ENCODE data around the gene DNASE1L2. TPM values are rescaled to one million over a fixed set of nuclear protein-coding genes. Genes with fewer than 3 reads are reported as not detected.
A peak's percentile ranks its signal among the peaks of the same experiment; 100 is the strongest.
"Not testable (repeated sequence)": the region's sequence is repeated elsewhere in the genome, so short reads cannot be mapped to it uniquely, and the experiment has no call there.

DNASE1L2 gene
- total and polyA plus RNA-seq, 2 experiments from 2014 or later: 0.23 to 0.80 TPM

DNA sequence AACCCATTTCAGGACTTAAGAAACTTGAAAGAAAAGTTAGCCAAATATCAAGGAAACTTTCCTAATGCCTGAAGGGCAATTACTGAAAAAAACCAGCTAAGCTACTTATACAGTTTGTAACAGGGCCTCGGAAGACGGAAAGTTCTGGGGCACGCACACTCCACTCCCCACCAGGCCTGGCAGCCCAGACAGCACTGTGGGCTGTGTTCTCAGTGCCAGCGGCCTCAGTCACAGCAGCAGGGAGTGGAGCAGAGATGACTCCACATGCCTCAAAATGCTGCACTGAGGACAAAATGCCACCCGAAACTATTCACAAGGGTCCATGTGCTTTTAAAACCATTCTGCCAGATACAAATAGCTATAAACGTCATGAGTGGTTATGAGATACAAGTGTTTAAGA, 21.5 kb downstream of the DNASE1L2 start:
- no peak for TF ChIP-seq EZH2 (IDR thresholded peaks at IDR 0.05; ENCODE audit: borderline replicate concordance)
- TF ChIP-seq, protein P1, sequence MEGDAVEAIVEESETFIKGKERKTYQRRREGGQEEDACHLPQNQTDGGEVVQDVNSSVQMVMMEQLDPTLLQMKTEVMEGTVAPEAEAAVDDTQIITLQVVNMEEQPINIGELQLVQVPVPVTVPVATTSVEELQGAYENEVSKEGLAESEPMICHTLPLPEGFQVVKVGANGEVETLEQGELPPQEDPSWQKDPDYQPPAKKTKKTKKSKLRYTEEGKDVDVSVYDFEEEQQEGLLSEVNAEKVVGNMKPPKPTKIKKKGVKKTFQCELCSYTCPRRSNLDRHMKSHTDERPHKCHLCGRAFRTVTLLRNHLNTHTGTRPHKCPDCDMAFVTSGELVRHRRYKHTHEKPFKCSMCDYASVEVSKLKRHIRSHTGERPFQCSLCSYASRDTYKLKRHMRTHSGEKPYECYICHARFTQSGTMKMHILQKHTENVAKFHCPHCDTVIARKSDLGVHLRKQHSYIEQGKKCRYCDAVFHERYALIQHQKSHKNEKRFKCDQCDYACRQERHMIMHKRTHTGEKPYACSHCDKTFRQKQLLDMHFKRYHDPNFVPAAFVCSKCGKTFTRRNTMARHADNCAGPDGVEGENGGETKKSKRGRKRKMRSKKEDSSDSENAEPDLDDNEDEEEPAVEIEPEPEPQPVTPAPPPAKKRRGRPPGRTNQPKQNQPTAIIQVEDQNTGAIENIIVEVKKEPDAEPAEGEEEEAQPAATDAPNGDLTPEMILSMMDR (IDR thresholded peaks at IDR 0.05; ENCODE audit: poor library complexity): no peak
- TF ChIP-seq EZH2phosphoT487 (IDR thresholded peaks at IDR 0.05; ENCODE audit: low read depth, severe bottlenecking, unreplicated experiment): no peak
- Histone ChIP-seq H3K9me2 (replicated peaks; ENCODE audit: insufficient read depth) (no peaks in the 10 kb centered on the region), H3K36me3 (replicated peaks; ENCODE audit: insufficient read depth, low read depth) (no peaks in the 10 kb centered on the region), H3K4me3 (no peak overlapping the region), H3K4me1 (ENCODE audit: insufficient read depth) (no peaks in the 10 kb centered on the region), H3K27ac (no peak overlapping the region), H3K27me3 (no peaks in the 10 kb centered on the region), H2AFZ (no peak overlapping the region), H3K79me2 (peaks cover 45% of the 10 kb centered on the region), H3K4me2 (no peak overlapping the region), H3K9me3 (ENCODE audit: low read depth) (no peaks in the 10 kb centered on the region), H4K20me1 (ENCODE audit: insufficient read depth, poor library complexity, severe bottlenecking) (peaks cover 19% of the 10 kb centered on the region)
- WGBS (ENCODE audit: low lambda C conversion rate, missing lambda C conversion rate): 94% methylated on average over 6 of the region's 6 CpGs
- no peak for DNase-seq (ENCODE audit: low spot score)

DNA sequence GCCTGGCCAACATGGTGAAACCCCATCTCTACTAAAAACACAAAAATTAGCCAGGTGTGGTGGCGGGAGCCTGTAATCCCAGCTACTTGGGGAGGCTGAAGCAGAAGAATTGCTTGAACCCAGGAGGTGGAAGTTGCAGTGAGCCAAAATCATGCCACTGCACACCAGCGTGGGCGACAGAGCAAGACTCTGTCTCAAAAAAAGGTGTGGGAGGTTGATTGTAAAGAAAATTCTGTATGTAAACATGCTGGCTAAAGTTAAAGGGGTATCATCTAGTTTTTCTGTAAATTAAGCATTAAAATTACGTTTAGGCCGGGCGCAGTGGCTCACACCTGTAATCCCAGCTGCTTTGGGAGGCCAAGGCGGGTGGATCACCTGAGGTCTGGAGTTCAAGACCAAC, 22.3 kb downstream of the DNASE1L2 start:
- Histone ChIP-seq H4K20me1 (ENCODE audit: insufficient read depth, poor library complexity, severe bottlenecking) (peaks cover 27% of the 10 kb centered on the region), H3K79me2 (peaks cover 53% of the 10 kb centered on the region)
- H3K4me2 ChIP-seq; H3K27me3 ChIP-seq; H3K4me1 ChIP-seq (ENCODE audit: insufficient read depth); H3K36me3 ChIP-seq (replicated peaks; ENCODE audit: insufficient read depth, low read depth); H3K4me3 ChIP-seq; H3K9me3 ChIP-seq (ENCODE audit: low read depth); H3K9me2 ChIP-seq (replicated peaks; ENCODE audit: insufficient read depth); H3K27ac ChIP-seq; H2AFZ ChIP-seq; DNase-seq (ENCODE audit: low spot score): not testable (repeated sequence)
- 96% methylated on average over 7 of the region's 7 CpGs for whole genome bisulfite sequencing (ENCODE audit: low lambda C conversion rate, missing lambda C conversion rate)

DNA sequence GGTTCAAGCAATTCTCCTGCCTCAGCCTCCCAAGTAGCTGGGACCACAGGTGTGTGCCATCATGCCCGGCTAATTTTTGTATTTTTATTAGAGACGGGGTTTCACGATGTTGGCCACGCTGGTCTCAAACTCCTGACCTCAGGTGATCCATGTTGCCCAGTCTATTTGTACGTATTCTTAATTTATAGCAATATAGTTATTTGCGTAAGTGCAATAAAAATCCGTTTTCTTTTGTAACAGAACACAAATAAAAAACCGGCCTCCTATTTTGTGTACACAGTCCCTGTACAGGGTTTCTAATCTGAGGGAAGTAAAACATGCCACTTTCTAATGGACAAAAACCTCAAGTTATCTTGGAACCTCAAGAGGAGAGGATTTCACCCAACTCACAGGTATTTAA, 24.0 kb downstream of the DNASE1L2 start:
- 95% methylated on average over 8 of the region's 8 CpGs for WGBS (ENCODE audit: low lambda C conversion rate, missing lambda C conversion rate)
- Histone ChIP-seq H3K9me3 (ENCODE audit: low read depth) (no peaks in the 10 kb centered on the region), H3K36me3 (replicated peaks; ENCODE audit: insufficient read depth, low read depth) (no peaks in the 10 kb centered on the region), H3K9me2 (replicated peaks; ENCODE audit: insufficient read depth) (no peaks in the 10 kb centered on the region), H3K79me2 (peaks cover 67% of the 10 kb centered on the region), H3K27ac (no peak overlapping the region), H3K27me3 (no peaks in the 10 kb centered on the region), H4K20me1 (ENCODE audit: insufficient read depth, poor library complexity, severe bottlenecking) (peaks cover 44% of the 10 kb centered on the region), H3K4me1 (ENCODE audit: insufficient read depth) (no peaks in the 10 kb centered on the region), H3K4me3 (no peak overlapping the region), H2AFZ (no peak overlapping the region), H3K4me2 (no peak overlapping the region)
- no peak for DNase-seq (ENCODE audit: low spot score)
- no peak for TF ChIP-seq EZH2phosphoT487 (IDR thresholded peaks at IDR 0.05; ENCODE audit: low read depth, severe bottlenecking, unreplicated experiment)
- no peak for TF ChIP-seq EZH2 (IDR thresholded peaks at IDR 0.05; ENCODE audit: borderline replicate concordance)
- TF ChIP-seq, protein P1 (IDR thresholded peaks at IDR 0.05; ENCODE audit: poor library complexity): no peak

DNA sequence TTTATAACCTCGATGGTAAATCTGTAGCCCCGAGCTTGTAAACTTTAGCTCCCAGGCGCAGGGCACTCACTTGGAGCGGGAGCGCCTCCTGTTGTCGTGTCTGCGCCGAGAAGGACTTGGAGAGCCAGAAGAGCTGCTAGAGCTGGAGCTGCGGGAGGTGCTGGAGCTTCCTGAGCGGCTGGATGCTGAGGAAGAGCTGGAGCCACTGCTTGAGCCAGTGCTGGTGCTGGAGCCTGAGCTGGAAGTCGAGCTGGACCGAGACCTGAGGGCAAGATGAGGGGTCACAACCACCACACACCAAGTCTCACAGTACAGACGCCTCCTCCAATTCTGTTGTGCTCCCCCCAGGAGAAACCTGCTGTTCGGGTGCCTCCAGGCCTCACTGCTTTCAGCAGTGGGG, 26.8 kb downstream of the DNASE1L2 start:
- not testable (repeated sequence) for H3K9me3 ChIP-seq (ENCODE audit: low read depth); DNase-seq (ENCODE audit: low spot score); H3K4me3 ChIP-seq; H3K4me1 ChIP-seq (ENCODE audit: insufficient read depth); H3K9me2 ChIP-seq (replicated peaks; ENCODE audit: insufficient read depth); H3K27ac ChIP-seq; H3K4me2 ChIP-seq; H3K36me3 ChIP-seq (replicated peaks; ENCODE audit: insufficient read depth, low read depth); H2AFZ ChIP-seq; H3K27me3 ChIP-seq
- 92% methylated on average over 14 of the region's 14 CpGs for WGBS (ENCODE audit: low lambda C conversion rate, missing lambda C conversion rate)
- Histone ChIP-seq H3K79me2 (peaks cover 81% of the 10 kb centered on the region), H4K20me1 (ENCODE audit: insufficient read depth, poor library complexity, severe bottlenecking) (peaks cover 67% of the 10 kb centered on the region)

DNA sequence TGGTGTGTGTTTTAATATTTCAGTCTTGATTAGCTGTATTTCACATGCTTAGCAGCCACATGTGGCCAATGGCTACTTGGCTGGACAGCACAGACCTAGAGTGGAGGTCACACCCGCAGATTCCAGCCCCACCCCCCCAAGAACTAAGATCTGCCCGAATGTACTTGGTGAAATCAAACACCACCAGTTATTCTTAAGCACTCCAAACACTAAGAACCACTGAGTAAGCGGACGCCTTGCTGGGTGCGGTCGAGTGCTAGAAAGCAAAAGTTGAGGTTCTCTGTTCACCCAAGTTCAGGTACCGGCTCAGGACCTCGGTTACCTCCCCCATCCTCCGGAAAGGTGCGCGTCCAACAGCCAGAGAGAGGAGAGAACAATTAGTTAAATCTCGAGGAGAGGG, 30.6 kb downstream of the DNASE1L2 start:
- Histone ChIP-seq H3K79me2 (peaks cover 76% of the 10 kb centered on the region), H3K4me1 (ENCODE audit: insufficient read depth) (peaks cover 15% of the 10 kb centered on the region), H3K4me2 (peak overlapping the region; percentile 96), H3K27ac (peak overlapping the region; percentile 98), H3K4me3 (peak overlapping the region; percentile 62), H4K20me1 (ENCODE audit: insufficient read depth, poor library complexity, severe bottlenecking) (peaks cover 66% of the 10 kb centered on the region)
- not testable (repeated sequence) for H2AFZ ChIP-seq; H3K36me3 ChIP-seq (replicated peaks; ENCODE audit: insufficient read depth, low read depth); H3K27me3 ChIP-seq; H3K9me2 ChIP-seq (replicated peaks; ENCODE audit: insufficient read depth); H3K9me3 ChIP-seq (ENCODE audit: low read depth); DNase-seq (ENCODE audit: low spot score)
- 2% methylated on average over 12 of the region's 12 CpGs for WGBS (ENCODE audit: low lambda C conversion rate, missing lambda C conversion rate)

DNA sequence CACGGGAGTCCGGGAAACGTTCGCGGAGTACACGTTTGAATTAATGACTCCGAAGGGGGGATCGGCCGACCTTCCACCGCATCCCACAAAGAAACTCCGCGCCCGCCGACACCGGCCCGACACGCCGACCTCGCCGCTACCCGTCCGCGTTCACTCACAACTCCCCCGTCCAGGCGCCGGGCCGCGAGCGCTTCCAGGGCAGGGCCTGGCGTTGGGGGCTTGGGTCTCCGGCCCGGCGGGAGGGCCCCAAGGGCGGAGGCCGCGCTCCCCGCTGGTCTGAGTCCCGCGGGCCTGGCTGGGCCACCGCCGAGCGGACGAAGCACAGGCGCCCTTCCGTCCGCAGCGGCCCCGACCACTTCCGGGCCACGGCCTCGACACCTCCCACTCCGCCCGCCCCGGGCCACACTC, 31.3 kb downstream of the DNASE1L2 start:
- WGBS (ENCODE audit: low lambda C conversion rate, missing lambda C conversion rate): 2% methylated on average over 33 of the region's 54 CpGs
- Histone ChIP-seq H3K27ac (peak overlapping the region; percentile 98), H4K20me1 (ENCODE audit: insufficient read depth, poor library complexity, severe bottlenecking) (peaks cover 59% of the 10 kb centered on the region), H2AFZ (peak overlapping the region; percentile 56), H3K79me2 (peaks cover 70% of the 10 kb centered on the region), H3K4me1 (ENCODE audit: insufficient read depth) (peaks cover 15% of the 10 kb centered on the region), H3K4me2 (peak overlapping the region; percentile 96), H3K4me3 (peak overlapping the region; percentile 62)
- H3K9me2 ChIP-seq (replicated peaks; ENCODE audit: insufficient read depth); H3K27me3 ChIP-seq; DNase-seq (ENCODE audit: low spot score); H3K36me3 ChIP-seq (replicated peaks; ENCODE audit: insufficient read depth, low read depth); H3K9me3 ChIP-seq (ENCODE audit: low read depth): not testable (repeated sequence)

All from hepatocyte (in vitro differentiated cells).